ENCODE results near the gene SLC30A4.

GRCh38 chr15:45527086-45527485 is 4.5 kb upstream of the SLC30A4 start:
- TF ChIP-seq, protein P1, sequence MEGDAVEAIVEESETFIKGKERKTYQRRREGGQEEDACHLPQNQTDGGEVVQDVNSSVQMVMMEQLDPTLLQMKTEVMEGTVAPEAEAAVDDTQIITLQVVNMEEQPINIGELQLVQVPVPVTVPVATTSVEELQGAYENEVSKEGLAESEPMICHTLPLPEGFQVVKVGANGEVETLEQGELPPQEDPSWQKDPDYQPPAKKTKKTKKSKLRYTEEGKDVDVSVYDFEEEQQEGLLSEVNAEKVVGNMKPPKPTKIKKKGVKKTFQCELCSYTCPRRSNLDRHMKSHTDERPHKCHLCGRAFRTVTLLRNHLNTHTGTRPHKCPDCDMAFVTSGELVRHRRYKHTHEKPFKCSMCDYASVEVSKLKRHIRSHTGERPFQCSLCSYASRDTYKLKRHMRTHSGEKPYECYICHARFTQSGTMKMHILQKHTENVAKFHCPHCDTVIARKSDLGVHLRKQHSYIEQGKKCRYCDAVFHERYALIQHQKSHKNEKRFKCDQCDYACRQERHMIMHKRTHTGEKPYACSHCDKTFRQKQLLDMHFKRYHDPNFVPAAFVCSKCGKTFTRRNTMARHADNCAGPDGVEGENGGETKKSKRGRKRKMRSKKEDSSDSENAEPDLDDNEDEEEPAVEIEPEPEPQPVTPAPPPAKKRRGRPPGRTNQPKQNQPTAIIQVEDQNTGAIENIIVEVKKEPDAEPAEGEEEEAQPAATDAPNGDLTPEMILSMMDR (conservative IDR thresholded peaks at IDR 0.05; ENCODE audit: low read depth, low read length) = no peak
- TF ChIP-seq POLR2A (IDR thresholded peaks at IDR 0.05; ENCODE audit: low read depth, low read length) (no peak), MAFK (IDR thresholded peaks at IDR 0.05; ENCODE audit: low read depth, low read length) (no peak), CHD1 (IDR thresholded peaks at IDR 0.05; ENCODE audit: low read depth, low read length) (no peak), NFE2L2 (IDR thresholded peaks at IDR 0.05; ENCODE audit: low read depth, low read length) (no peak), MAZ (IDR thresholded peaks at IDR 0.05; ENCODE audit: borderline replicate concordance, low read depth, low read length) (no peak), CEBPB (IDR thresholded peaks at IDR 0.05; ENCODE audit: low read depth, low read length) (no peak), SMC3 (IDR thresholded peaks at IDR 0.05; ENCODE audit: low read depth, low read length) (no peak), RFX5 (IDR thresholded peaks at IDR 0.05; ENCODE audit: low read depth, low read length) (no peak), BHLHE40 (IDR thresholded peaks at IDR 0.05; ENCODE audit: low read depth, low read length) (no peak), MXI1 (IDR thresholded peaks at IDR 0.05; ENCODE audit: borderline replicate concordance, low read depth, low read length) (no peak)
- TF ChIP-seq, protein P2, sequence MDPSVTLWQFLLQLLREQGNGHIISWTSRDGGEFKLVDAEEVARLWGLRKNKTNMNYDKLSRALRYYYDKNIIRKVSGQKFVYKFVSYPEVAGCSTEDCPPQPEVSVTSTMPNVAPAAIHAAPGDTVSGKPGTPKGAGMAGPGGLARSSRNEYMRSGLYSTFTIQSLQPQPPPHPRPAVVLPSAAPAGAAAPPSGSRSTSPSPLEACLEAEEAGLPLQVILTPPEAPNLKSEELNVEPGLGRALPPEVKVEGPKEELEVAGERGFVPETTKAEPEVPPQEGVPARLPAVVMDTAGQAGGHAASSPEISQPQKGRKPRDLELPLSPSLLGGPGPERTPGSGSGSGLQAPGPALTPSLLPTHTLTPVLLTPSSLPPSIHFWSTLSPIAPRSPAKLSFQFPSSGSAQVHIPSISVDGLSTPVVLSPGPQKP (IDR thresholded peaks at IDR 0.05; ENCODE audit: borderline replicate concordance, low read depth, low read length) = no peak
- TF ChIP-seq, protein P3, sequence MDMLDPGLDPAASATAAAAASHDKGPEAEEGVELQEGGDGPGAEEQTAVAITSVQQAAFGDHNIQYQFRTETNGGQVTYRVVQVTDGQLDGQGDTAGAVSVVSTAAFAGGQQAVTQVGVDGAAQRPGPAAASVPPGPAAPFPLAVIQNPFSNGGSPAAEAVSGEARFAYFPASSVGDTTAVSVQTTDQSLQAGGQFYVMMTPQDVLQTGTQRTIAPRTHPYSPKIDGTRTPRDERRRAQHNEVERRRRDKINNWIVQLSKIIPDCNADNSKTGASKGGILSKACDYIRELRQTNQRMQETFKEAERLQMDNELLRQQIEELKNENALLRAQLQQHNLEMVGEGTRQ (IDR thresholded peaks at IDR 0.05; ENCODE audit: low read depth, low read length) = no peak
